Parathyroid adenoma (tissue), 2 donors: ENCODE data around the gene IRF7.

Experiments
- H2AFZ ChIP-seq: fragments of 300-600 bp; sonication (generic); one replicate; pipeline ENCODE4 v1.7.0; 2017; ENCODE audit warnings: antibody characterized with exemption, mild to moderate bottlenecking
- H3K27ac ChIP-seq: fragments of 300-600 bp; sonication (generic); one replicate; pipeline ENCODE4 v1.7.0; 2017
- H3K27me3 ChIP-seq: fragments of 300-600 bp; sonication (generic); one replicate; pipeline ENCODE4 v1.7.0; 2017; ENCODE audit warnings: low read length; ENCODE audit not compliant: control insufficient read depth, insufficient read depth
- H3K36me3 ChIP-seq: fragments of 300-600 bp; sonication (generic); one replicate; pipeline ENCODE4 v1.7.0; 2017; ENCODE audit warnings: low read length; ENCODE audit not compliant: control insufficient read depth, insufficient read depth
- H3K4me1 ChIP-seq: fragments of 300-600 bp; sonication (generic); one replicate; pipeline ENCODE4 v1.7.0; 2017; ENCODE audit warnings: control low read depth
- H3K4me2 ChIP-seq: fragments of 300-600 bp; sonication (generic); one replicate; pipeline ENCODE4 v1.7.0; 2017; ENCODE audit warnings: low read length
- H3K4me3 ChIP-seq: fragments of 300-600 bp; sonication (generic); one replicate; pipeline ENCODE4 v1.7.0; 2017; ENCODE audit warnings: low read depth, low read length
- H3K79me2 ChIP-seq: fragments of 300-600 bp; sonication (generic); one replicate; pipeline ENCODE4 v1.7.0; 2017; ENCODE audit warnings: control low read depth
- H3K9ac ChIP-seq: fragments of 300-600 bp; sonication (generic); one replicate; pipeline ENCODE4 v1.7.0; 2017; ENCODE audit warnings: mild to moderate bottlenecking
- H3K9me3 ChIP-seq: fragments of 300-600 bp; sonication (generic); one replicate; pipeline ENCODE4 v1.7.0; 2017; ENCODE audit warnings: low read length; ENCODE audit not compliant: control insufficient read depth
- CTCF ChIP-seq: fragments of 300-600 bp; sonication (generic); IDR thresholded peaks from one replicate; pipeline ENCODE4 v1.7.0; 2017; ENCODE audit warnings: antibody characterized with exemption, mild to moderate bottlenecking
- donor health status: primary hyperparathyroidism.

Gene IRF7

DNA sequence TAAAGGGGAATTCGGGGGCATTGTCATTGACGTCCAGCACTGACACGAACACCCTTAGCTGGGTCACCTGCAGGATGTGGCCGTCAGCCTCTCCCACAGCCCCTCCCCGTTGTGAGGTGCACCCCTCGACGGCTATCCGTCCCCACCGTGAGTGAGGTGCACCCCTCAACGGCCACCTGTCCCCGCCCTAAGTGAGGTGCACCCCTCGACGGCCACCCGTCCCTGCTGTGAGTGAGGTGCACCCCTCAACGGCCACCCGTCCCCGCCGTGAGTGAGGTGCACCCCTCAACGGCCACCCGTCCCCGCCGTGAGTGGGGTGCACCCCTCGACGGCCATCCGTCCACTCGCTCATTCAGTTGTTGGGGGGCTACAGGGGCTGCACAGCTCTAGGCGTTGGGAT, 6.1 kb upstream of the IRF7 start:
- no peaks in the 10 kb centered on the region for H3K4me1 ChIP-seq
- no peak overlapping the region for H3K4me3 ChIP-seq
- H3K27me3 ChIP-seq, result no peaks in the 10 kb centered on the region
- H3K79me2 ChIP-seq, result no peaks in the 10 kb centered on the region
- H3K27ac ChIP-seq, result no peak overlapping the region
- no peak for TF ChIP-seq CTCF
- H3K9ac ChIP-seq, result no peak overlapping the region
- no peaks in the 10 kb centered on the region for H3K36me3 ChIP-seq
- no peaks in the 10 kb centered on the region for H3K9me3 ChIP-seq
- H2AFZ ChIP-seq, result no peak overlapping the region
- no peak overlapping the region for H3K4me2 ChIP-seq

DNA sequence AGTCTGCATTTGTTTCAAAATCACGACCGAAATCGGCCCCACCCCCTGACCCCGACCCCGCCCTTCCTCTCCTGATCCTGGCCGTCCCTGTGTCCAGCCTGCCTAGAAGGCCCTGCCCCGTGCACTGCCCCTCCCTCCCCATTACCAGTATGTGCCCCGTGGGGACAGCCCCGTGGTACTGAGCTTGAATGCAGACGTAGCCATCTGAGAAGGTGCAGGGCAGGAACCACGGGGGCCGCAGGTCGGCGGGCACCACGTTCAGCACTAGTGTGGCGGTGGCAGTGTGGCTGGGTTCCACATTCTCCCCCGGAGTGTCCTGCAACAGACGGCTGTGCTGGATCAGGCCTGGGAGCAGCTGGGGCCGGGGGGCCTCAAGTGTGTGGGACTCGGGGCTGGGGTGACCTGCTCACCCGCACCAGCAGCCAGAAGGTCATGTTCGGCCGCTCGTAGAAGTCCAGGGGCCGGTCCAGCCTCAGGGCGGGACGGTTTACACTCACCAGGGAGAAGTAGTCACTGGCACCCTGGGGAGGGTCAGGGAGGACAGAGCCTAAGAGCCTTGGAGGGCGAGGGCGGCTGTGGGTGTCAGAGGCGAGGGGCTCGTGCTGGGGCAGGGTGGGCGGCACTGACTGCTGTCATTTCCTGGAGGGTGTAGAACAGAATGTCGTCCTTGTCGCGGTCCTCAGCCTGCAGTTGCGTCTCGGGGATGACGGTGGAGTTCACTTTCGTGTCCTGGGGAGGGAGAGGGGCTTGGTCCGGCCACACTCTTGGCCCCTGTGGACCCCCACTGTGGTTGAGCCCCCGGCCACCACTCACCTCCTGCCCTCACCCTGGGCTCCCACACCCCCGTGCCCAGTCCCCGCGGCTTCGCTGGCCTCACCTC, 5.4 kb upstream of the IRF7 start:
- Histone ChIP-seq H3K79me2 (no peaks in the 10 kb centered on the region), H3K4me1 (no peaks in the 10 kb centered on the region), H3K27ac (no peak overlapping the region), H3K9me3 (no peaks in the 10 kb centered on the region), H3K4me2 (no peak overlapping the region), H3K27me3 (no peaks in the 10 kb centered on the region), H3K4me3 (no peak overlapping the region), H3K36me3 (no peaks in the 10 kb centered on the region), H3K9ac (no peak overlapping the region), H2AFZ (no peak overlapping the region)
- TF ChIP-seq CTCF, result no peak

GRCh38 chr11:620201-620600, 4.5 kb upstream of the IRF7 start:
- H3K9ac ChIP-seq, result no peak overlapping the region
- TF ChIP-seq CTCF, result no peak

DNA sequence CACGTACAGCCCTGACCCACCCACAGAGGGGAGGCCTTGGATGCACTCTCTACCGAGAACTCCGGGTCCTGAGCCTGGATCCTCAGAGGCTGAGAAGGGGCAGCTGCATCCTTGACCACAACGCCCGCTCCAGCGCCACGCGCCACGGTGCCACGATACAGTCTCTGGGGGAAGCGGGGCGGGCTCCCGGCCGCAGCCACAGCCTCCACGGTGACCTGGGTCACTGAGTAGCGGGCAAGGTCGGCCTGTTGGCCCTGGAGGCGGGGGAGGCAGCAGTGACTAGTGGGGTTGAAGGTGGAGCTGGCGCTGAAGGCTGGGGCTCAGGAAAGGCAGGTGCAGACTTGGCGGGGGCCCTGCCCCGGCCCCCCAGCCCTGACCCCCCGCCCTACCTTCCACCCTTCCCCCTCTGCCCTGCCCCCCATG, 3.9 kb upstream of the IRF7 start:
- Histone ChIP-seq H3K9ac (no peak overlapping the region), H3K4me2 (no peak overlapping the region), H3K27ac (no peak overlapping the region), H3K4me1 (no peaks in the 10 kb centered on the region), H2AFZ (no peak overlapping the region), H3K4me3 (no peak overlapping the region), H3K79me2 (no peaks in the 10 kb centered on the region), H3K36me3 (no peaks in the 10 kb centered on the region), H3K9me3 (no peaks in the 10 kb centered on the region), H3K27me3 (no peaks in the 10 kb centered on the region)
- no peak for TF ChIP-seq CTCF

More at GRCh38 chr11:620201-620600, 4.5 kb upstream of the IRF7 start:
- Histone ChIP-seq H3K4me1 (no peaks in the 10 kb centered on the region), H3K36me3 (no peaks in the 10 kb centered on the region), H2AFZ (no peak overlapping the region), H3K4me3 (no peak overlapping the region), H3K79me2 (no peaks in the 10 kb centered on the region), H3K27ac (no peak overlapping the region), H3K27me3 (no peaks in the 10 kb centered on the region), H3K4me2 (no peak overlapping the region), H3K9me3 (no peaks in the 10 kb centered on the region)
